Lower lobe of right lung (tissue), 2 donors: ENCODE data around the gene GLT8D2. TPM values are rescaled to one million over a fixed set of nuclear protein-coding genes. Genes with fewer than 3 reads are reported as not detected.
A peak's percentile ranks its signal among the peaks of the same experiment; 100 is the strongest.

Experiments used
- ATAC-seq, 2 donors: fragments of 200-7000 bp; cut with Tn5 transposase; one replicate each; pipeline ENCODE4 v1.9.1; 2020 to 2022; ENCODE audit warnings: mild to moderate bottlenecking in 2 of 2, moderate library complexity in 2 of 2
- DNase-seq: peaks from one replicate; pipeline ENCODE4 v3.0.0-alpha.2; 2020
- H3K27ac ChIP-seq: fragments of 200-600 bp; one replicate; pipeline ENCODE4 v1.8.0; 2022
- H3K27me3 ChIP-seq: fragments of 200-600 bp; one replicate; pipeline ENCODE4 v1.8.0; 2022; ENCODE audit warnings: low read depth
- H3K36me3 ChIP-seq: fragments of 200-600 bp; one replicate; pipeline ENCODE4 v1.8.0; 2022; ENCODE audit warnings: mild to moderate bottlenecking
- H3K4me1 ChIP-seq: fragments of 200-600 bp; one replicate; pipeline ENCODE4 v1.8.0; 2022
- H3K4me3 ChIP-seq: fragments of 200-600 bp; one replicate; pipeline ENCODE4 v1.8.0; 2022; ENCODE audit warnings: mild to moderate bottlenecking
- H3K9me3 ChIP-seq: fragments of 200-600 bp; one replicate; pipeline ENCODE4 v1.8.0; 2022
- intact Hi-C: fragments of 100-400 bp; cut with DNase I; formaldehyde crosslinking; loops from one replicate; pipeline ENCODE4 v1.11.0; 2022
- total RNA-seq: library from RNA; stranded (reverse); fragmentation: NEBNext Ultra II Directional; extraction: Animal tissue kit (Norgen Biotek cat#: 25700); gene quantifications from one replicate; pipeline ENCODE4 v1.2.1, GENCODE V29; 2021
- TF ChIP-seq, protein P1 (sequence below): fragments of 200-600 bp; IDR thresholded peaks from one replicate; pipeline ENCODE4 v1.8.0; 2022; ENCODE audit warnings: antibody characterized with exemption, mild to moderate bottlenecking
- donor health status: DM: no; HTN: yes; CAD: no; lungs with severe emphysema.

The GLT8D2 gene
- total RNA-seq, 1 donor from 2014 or later: 10.5 TPM

DNA sequence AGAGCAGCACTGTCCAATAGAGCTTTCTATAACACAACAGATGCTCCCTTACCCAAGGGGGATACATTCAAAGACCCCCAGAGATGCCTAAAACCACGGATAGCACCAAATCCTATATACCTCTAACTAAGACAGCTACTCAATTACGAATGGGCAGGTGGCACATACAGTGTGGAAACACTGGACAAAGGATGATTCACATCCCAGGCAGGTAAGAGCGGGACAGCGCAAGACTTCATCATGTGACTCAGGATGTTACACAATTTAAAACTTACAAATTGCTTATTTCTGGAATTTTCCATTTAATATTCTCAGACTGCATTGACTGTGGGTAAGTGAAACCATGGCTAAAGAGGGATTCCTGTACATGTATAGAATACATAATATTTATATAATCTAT lies 8.8 kb upstream of the GLT8D2 start:
- TF ChIP-seq, protein P1, sequence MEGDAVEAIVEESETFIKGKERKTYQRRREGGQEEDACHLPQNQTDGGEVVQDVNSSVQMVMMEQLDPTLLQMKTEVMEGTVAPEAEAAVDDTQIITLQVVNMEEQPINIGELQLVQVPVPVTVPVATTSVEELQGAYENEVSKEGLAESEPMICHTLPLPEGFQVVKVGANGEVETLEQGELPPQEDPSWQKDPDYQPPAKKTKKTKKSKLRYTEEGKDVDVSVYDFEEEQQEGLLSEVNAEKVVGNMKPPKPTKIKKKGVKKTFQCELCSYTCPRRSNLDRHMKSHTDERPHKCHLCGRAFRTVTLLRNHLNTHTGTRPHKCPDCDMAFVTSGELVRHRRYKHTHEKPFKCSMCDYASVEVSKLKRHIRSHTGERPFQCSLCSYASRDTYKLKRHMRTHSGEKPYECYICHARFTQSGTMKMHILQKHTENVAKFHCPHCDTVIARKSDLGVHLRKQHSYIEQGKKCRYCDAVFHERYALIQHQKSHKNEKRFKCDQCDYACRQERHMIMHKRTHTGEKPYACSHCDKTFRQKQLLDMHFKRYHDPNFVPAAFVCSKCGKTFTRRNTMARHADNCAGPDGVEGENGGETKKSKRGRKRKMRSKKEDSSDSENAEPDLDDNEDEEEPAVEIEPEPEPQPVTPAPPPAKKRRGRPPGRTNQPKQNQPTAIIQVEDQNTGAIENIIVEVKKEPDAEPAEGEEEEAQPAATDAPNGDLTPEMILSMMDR: no peak
- intact Hi-C loops: no loop called here
- no peak overlapping the region for H3K4me3 ChIP-seq

DNA sequence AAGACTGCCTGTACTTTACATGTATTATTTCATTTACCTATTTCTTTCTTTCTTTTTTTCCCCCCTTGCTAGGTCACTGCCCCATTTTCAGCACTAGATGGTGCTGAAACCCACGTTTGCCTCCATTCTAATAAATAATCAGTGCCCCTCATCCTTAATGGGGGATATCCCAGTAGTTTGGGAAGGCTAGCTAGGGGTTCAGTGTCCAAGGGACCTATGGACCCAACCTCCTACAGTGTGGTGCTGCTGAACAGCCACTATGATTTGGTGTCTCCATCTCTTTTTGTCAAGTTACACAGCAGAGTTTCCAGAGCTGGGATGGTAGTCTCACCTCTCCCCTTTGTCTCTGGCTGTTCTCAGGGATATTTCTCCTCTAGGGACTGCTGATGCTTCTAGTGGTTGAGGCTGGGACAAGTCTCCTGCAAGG lies 7.8 kb upstream of the GLT8D2 start:
- TF ChIP-seq, protein P1: peak; percentile 62
- intact Hi-C loops: no loop called here
- Histone ChIP-seq H3K9me3 (no peaks in the 10 kb centered on the region), H3K27me3 (no peaks in the 10 kb centered on the region), H3K36me3 (no peaks in the 10 kb centered on the region), H3K4me1 (peaks cover 16% of the 10 kb centered on the region), H3K4me3 (no peak overlapping the region), H3K27ac (no peak overlapping the region)
- DNase-seq (no peak), ATAC-seq (no peak)

More for the DNA sequence above, 8.8 kb upstream of the GLT8D2 start:
- Histone ChIP-seq H3K4me1 (peaks cover 25% of the 10 kb centered on the region), H3K9me3 (no peaks in the 10 kb centered on the region), H3K27ac (no peak overlapping the region), H3K36me3 (no peaks in the 10 kb centered on the region), H3K27me3 (no peaks in the 10 kb centered on the region)
- ATAC-seq (no peak), DNase-seq (no peak)

DNA sequence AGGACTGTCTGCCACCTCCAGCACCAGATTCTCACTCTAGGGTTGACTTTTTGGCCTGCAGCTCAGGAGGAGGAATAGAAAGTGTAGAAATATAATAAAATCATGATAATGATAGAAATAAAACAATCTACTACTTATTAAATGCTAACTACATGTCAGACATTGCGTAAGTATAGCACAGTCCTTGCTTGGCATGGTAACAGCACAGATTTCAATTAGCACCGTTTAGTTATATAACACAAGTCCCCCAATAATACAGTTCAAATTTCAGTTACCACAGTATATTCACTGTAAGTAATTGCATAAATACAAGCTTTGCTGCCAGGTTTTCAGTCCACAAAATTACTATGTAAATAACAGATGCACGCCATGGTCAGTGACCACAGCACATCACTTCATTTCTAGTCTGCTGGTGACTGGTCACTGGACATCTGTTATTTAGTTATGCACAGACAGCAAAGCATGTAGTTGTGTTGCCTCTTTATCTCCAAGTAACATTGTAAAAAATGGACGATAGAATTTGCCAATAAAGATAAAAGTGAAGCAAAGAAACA lies 6.5 kb upstream of the GLT8D2 start:
- intact Hi-C loops: no loop called here
- DNase-seq: no peak
- Histone ChIP-seq H3K4me1 (peaks cover 16% of the 10 kb centered on the region), H3K4me3 (no peak overlapping the region), H3K27me3 (no peaks in the 10 kb centered on the region), H3K36me3 (no peaks in the 10 kb centered on the region), H3K9me3 (no peaks in the 10 kb centered on the region), H3K27ac (peak overlapping the region; percentile 7)
- TF ChIP-seq, protein P1: no peak
- peak; percentile 7 to 45 for ATAC-seq

DNA sequence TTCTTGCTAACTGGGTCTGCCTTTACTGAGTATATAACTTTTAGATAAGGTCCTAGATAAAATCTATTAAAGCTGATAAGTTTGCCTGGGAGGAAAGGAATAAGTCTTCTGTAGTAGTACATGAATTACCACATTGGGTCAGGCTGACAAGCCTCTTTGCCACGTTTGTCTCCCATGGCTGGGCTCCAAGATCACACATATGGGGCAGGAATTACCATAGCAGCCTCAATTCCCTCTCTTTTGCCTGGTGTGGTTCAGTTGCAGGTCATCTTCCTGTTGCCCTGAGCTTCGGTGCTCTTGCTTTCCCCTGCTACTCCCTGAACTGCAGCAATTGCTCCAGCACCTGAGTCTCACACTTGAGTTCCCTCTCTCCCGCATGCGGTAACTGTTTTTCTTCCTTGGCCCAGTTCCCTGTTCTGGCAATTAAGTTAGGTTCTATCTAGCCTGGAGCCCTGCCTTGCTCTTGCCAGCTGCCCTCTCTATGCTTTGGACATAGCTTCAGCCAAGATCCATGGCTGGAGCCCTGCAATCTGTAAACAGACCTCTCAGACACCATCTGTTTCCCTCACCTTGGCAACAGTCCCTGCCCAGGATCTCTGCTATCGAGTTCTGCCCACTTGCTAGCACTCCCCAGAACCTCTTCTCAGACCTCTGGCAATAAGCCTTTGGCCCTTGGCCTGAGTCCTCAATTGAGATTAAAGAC lies 5.8 kb upstream of the GLT8D2 start:
- Histone ChIP-seq H3K4me3 (no peak overlapping the region), H3K27ac (peak overlapping the region; percentile 7), H3K36me3 (no peaks in the 10 kb centered on the region), H3K4me1 (peaks cover 16% of the 10 kb centered on the region), H3K27me3 (peaks cover 1% of the 10 kb centered on the region), H3K9me3 (no peaks in the 10 kb centered on the region)
- intact Hi-C loops: no loop called here
- TF ChIP-seq, protein P1: no peak
- peak; percentile 85 for DNase-seq
- ATAC-seq: peak; percentile 97 to 98

DNA sequence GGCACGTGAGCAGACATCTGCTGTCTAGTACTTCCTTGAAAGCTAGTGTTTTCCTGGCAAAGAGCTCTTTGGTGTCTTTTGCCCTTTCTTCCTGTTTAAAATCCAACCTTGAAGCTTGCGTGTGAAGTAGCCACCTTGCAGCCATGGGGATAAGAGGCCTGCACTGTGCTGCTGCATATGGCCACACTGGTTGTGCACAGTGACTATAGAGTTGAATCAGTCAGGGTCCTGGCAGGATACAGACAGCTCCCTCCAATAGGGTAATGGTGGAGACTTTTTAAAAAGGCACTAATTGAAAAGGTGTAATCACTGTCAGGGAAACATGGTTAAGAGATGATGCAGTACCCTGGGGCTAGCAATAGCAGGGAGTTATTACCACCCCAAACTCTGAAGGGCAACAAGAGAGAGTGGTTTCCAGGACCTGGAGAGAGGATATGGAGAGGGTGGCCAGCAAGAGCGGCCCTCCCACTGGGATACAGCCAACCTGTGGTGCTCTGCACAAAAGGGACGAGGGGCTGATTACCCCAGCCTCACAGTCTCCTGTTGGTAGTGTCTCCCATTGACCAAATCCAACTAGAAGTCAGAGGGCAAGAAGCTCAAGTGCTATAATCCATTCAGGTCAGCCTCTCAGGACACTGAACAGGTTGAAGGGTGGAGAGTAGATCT lies 4.8 kb upstream of the GLT8D2 start:
- Histone ChIP-seq H3K27me3 (peaks cover 9% of the 10 kb centered on the region), H3K4me3 (no peak overlapping the region), H3K4me1 (peaks cover 23% of the 10 kb centered on the region), H3K27ac (no peak overlapping the region), H3K36me3 (no peaks in the 10 kb centered on the region), H3K9me3 (no peaks in the 10 kb centered on the region)
- intact Hi-C loops: no loop called here
- DNase-seq (no peak), ATAC-seq (no peak)
- TF ChIP-seq, protein P1: no peak
